GM12892 (cell line): ENCODE results near the gene UBE4B. TPM values are rescaled to one million over a fixed set of nuclear protein-coding genes. Genes with fewer than 3 reads are reported as not detected.
"Not testable (repeated sequence)": the region's sequence is repeated elsewhere in the genome, so short reads cannot be mapped to it uniquely, and the experiment has no call there.

Source experiments
- DNase-seq: peaks from one replicate; pipeline ENCODE4 v3.0.0; 2011; ENCODE audit not compliant: insufficient read length
- FAIRE-seq: peaks from 2 replicates; lab custom pipeline; 2011; peaks lifted over from hg19 to GRCh38; lab: Jason Lieb, UNC
- POLR2A ChIP-seq: IDR thresholded peaks from 2 replicates; pipeline ENCODE4 v1.6.1; 2011; ENCODE audit warnings: low read depth, low read length, control low read depth
- POLR2AphosphoS5 ChIP-seq: IDR thresholded peaks from 2 replicates; pipeline ENCODE4 v1.6.1; 2011; ENCODE audit warnings: low read depth, low read length, control low read depth
- TAF1 ChIP-seq: IDR thresholded peaks from 2 replicates; pipeline ENCODE4 v1.6.1; 2011; ENCODE audit warnings: low read depth, mild to moderate bottlenecking, control low read depth, low read length, borderline replicate concordance
- polyA plus RNA-seq: library from polyadenylated mRNA; unstranded; fragments of >200 nt; gene quantifications from one replicate; pipeline ENCODE4 v1.2.1, GENCODE V29; 2012; ENCODE audit warnings: missing spikeins, inconsistent platforms; ENCODE audit not compliant: missing spikeins

Gene UBE4B
- 18.7 TPM for polyA plus RNA-seq

DNA sequence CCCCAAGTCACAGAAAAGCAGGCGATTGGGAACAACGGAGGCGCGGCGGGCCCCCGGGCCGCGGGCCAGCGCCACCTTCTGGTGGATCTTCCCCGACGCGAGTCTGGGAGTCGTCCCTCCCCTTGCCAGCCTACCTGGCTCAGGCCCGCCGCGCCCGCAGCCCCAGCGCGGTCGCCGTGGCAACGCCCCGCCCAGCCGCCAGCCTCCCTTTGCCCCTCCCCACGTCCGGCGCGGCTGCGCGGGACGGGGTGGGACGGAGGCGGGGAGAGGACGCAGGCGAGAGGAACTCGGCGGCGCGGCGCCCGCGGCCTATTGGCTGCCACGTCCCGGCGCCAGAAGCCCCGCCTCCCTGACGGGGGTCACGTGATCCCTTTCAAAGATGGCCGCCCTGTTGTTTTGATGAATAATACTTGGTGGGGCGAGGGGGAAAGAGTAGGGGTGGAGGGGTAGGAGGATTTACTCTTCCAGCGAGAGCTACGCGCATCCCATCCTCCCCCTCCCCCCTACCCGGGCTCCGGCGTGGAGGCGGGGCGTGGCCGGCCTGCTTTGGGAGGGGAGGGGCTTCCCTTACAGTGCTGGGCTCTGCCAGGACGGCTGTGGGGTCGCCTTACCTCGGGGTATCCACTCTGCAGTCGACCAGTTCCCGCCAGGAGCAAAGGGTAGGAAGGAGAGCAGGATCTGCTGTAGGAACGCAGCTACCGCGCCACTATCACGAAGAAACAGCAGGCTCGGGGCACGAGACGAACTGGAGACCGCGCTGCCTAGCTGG lies at the start of gene UBE4B:
UBE4B (plus strand) TSS at position 369 of the 769 bp plus-strand sequence. CDS start 713 bp downstream, outside the sequence.
- 0 out of 2 replicates have a peak, but pooled peaks have one; percentile 18 for TF ChIP-seq POLR2AphosphoS5
- TF ChIP-seq POLR2A = no peak
- TF ChIP-seq TAF1 = 0 out of 2 replicates have a peak, but pooled peaks have one; percentile 29
- FAIRE-seq (peak; percentile 99), DNase-seq (peak; percentile 97)

DNA sequence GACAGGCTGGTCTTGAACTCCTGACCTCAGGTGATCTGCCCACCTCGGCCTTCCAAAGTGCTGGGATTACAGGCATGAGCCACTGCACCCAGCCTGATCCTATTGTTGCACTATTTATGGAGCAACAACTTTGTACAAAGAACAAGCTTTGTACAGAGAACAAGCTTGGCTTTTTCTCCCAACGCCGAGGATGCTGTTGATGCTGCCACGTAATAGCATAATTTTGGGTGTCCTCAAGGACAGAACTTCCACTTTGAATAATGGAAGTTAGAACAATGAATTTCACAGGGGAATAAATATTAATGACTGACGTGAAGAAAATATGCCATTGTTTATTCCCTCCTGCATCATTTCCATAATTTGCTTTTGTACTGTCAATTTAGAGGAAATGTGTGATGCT lies 48.5 kb upstream of the UBE4B start:
- FAIRE-seq = no peak
- no peak for TF ChIP-seq POLR2AphosphoS5
- no peak for TF ChIP-seq TAF1
- no peak for TF ChIP-seq POLR2A
- no peak for DNase-seq

DNA sequence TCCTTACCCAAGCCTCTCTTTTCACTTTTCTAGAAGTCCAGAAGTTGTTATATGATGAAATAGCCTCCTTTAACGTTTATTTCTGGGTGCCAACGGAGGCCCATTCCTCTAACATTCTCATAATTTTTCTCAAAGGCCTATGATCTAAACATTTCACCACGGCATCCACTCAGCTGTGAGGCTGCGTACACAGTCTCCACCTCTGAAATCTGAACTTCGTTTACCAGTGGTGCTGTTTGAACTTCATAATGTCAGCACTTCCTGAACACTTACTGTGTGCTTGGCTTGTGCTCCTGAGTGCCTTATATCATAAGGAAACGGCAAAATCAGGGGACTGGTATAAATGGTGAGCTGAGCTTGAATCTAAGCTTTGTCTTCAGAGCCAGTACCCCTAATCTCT lies 47.8 kb upstream of the UBE4B start:
- FAIRE-seq (no peak), DNase-seq (no peak)
- TF ChIP-seq TAF1 = no peak
- no peak for TF ChIP-seq POLR2A
- TF ChIP-seq POLR2AphosphoS5 = no peak

DNA sequence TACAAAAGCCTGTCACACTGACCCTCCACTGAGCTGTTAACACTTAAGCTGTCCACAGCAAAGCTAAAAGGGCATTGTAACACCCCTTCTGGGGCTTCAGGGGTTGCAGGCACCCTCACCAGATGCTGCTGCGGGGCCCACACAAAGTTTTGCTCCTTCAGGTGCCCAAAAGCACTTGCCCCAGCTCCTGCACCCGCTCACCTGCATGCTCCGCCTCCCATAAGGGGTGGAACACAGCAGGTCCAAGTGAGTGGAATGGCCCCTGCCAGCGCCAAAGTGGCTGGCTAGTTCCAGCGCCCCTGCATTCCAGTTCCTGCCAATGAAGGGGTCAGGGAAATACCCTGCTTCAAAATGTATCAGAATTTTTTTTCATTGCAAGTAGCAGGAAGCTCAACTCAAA lies 43.0 kb upstream of the UBE4B start:
- FAIRE-seq (no peak), DNase-seq (no peak)
- TF ChIP-seq TAF1 (no peak), POLR2A (no peak), POLR2AphosphoS5 (no peak)

DNA sequence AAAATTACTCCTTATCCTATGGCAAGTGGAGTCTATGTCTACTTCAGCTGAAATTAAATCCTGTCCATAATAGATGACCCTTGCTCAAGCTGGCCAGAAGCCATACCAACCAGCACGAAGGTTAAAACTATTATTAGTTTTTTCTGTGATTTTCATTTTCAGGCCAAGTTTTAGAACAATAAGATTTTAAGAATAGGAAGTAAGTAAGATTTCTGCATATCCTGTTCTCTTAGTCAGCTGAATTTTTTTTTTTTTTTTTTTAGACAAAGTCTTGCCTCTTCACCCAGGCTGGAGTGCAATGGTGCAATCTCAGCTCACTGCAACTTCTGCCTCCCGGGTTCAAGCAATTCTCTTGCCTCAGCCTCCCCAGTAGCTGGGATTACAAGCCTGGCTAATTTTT lies 41.8 kb upstream of the UBE4B start:
- DNase-seq (no peak), FAIRE-seq (no peak)
- TF ChIP-seq TAF1 = no peak
- no peak for TF ChIP-seq POLR2AphosphoS5
- TF ChIP-seq POLR2A = no peak

DNA sequence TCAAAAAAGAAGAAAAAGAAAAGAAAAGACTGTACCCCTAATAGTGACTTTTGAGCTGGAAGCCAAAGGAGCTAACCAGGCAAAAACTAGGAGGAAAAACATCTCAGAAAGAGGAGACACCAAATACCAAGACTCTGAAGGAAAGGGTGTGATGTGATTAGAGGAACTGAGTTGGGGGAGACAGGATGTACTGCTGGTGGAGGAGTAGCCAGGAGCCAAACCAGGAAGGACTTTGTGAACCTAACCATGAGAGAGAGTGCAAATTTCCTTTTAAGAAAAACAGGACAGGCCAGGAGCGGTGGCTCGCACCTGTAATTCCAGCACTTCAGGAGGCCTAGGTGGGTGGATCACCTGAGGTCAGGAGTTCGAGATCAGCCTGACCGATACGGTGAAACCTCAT lies 39.8 kb upstream of the UBE4B start:
- DNase-seq (no peak), FAIRE-seq (no peak)
- no peak for TF ChIP-seq TAF1
- no peak for TF ChIP-seq POLR2A
- no peak for TF ChIP-seq POLR2AphosphoS5

DNA sequence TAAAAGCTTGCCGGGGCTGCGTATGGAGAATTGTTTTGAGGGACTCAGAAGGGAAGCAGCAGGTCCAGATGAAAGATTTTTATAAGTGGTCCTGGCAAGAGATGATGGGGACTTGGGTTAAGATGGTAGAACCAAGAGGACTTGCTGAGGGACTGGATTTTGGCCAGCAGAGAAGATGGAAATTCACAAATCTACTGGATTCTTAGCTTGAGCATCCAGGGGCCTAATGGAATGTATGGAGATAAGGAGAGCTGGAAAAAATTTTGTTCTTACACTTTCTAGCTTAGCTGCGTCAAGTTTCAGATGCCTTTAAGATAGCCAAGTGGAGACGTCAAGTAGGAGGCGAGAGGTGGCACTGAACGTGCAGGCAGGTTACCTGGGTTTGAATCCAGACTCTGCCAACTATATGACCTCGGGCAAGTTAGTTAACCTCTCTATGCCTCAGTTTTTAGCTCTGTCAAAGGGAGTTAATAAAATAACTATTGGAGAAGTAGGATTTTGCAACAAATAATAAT lies 39.1 kb upstream of the UBE4B start:
- FAIRE-seq = no peak
- DNase-seq = no peak
- no peak for TF ChIP-seq POLR2A
- TF ChIP-seq POLR2AphosphoS5 = no peak
- no peak for TF ChIP-seq TAF1

DNA sequence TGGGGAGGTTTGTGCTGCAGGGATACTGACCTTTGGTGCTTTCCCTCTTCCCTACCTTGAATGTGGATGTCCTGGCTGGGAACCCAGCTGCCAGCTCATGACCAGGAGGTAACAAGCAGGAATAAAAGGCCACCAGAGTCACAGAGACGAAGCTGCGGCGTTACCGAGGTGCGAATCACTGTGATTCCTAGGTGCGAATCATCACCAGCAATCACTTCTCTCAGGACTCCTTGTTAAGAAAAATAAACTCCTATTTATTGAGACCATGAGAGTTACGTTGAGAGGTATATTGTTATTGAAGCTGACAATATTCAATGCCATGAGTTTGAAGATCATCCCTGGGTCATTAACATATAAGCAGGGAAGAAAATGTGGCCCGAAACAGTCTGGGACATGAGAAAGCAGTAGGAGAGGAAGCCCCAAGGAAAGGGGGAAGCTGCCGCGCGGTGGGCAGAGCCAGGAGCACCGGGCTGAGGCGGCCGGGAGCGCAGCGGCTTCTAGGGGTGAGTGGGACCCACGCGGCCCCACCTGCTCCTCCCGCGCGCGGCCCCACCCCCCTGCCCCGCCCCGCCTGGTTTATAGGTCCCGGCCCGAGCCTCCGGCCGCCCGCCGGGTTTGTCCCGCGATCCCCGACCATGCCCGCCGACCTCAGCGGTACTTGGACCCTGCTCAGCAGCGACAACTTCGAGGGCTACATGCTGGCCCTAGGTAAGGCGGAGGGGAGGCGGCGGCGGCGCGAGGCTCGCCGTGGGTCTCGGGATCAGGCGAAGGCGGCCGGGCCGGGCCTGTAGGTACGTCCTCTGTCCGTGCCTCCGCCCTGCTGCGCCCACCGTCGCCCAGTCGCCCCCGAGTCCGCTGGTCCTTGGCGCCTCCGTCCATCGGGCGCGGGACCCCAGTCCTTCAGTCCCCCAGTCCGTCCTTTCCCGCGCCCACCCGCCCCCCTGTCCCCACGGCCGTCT lies 35.9 kb upstream of the UBE4B start, which contains the start of gene RBP7:
RBP7 (plus strand) TSS at position 605 of the 959 bp plus-strand sequence; CDS start at position 636, 31 bp downstream.
- FAIRE-seq = no peak
- TF ChIP-seq POLR2AphosphoS5 (no peak), POLR2A (no peak), TAF1 (no peak)
- DNase-seq = peak; percentile 38

DNA sequence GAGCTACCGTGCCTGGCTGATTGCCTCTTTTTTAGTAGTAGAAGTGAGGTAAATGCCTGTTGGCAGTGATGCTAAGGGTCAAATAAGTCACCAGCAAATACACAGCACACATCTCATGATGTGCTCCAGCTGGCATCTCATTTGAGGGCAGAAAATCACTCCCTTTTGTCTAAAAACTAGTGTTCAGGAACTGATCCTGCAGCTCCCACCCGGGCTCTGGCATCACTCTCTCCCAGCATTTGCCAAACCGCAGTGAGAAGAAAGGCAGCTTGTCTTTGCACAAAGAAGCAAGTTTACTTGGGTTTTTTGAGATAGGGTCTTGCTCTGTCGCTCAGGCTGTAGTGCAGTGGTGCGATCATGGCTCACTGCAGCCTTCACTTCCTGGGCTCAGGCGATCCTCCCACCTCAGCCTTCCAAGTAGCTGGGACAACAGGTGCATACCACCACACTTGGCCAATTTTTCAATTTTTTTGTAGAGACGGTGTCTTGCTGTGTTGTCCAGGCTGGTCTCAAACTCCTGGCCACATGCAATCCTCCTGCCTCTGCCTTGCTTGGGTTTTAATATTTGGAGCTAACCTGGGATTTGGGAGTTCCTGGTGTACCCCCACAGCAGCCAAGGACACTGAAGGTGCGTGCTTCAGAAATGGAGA lies 31.6 kb upstream of the UBE4B start:
- FAIRE-seq = no peak
- no peak for DNase-seq
- TF ChIP-seq POLR2AphosphoS5 (no peak), POLR2A (no peak)

DNA sequence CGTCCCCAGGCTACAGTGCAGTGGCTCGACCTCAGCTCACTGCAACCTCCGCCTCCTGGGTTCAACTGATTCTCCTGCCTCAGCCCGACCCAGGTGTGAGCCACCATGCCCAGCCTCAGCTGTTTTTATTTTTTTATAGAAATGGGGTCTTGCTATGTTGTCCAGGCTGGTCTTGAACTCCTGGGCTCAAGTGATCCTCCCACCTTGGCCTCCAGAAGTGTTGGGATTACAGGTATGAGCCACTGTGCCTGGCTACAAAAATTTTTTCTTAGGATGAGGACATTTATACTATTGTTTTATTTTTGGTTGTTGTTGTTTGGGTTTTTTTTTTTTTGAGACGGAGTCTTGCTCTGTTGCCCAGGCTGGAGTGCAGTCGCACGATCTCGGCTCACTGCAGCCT lies 27.5 kb upstream of the UBE4B start:
- not testable (repeated sequence) for FAIRE-seq, DNase-seq

DNA sequence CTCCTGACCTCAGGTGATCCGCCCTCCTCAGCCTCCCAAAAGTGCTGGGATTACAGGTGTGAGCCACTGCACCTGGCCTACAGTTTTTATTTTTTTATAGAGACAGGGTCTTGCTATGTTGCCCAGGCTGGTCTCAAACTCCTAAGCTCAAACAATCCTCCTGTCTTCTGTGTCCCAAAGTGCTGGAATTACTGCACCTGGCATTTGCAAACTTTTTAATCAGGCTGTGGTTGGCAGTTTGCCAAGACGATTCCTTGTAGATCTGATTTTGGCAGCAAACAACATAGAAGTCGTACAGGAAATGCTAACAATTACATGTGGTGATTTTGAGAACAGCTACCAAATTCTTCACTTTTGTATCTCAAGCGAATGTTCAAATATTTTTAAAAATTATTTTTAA lies 25.6 kb upstream of the UBE4B start:
- TF ChIP-seq POLR2AphosphoS5 (no peak), POLR2A (no peak), TAF1 (no peak)
- no peak for FAIRE-seq
- no peak for DNase-seq

DNA sequence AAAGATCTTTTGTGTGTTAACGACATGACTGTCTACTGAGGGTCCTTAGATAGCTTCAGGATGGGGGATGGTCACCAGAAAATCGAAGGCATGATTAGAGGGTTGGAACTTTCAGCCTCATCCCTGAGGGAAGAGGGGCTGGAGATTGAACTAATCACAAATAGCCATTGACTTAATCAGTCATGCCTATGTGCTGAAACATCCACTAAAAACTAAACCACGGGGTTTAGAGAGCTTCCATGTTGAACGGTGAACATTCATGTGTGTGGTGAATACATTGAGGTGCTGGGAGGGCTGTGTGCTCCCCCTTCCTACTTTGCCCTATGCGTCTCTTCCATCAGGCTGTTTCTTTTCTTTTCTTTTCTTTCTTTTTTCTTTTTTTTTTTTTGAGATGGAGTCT lies 18.7 kb upstream of the UBE4B start:
- DNase-seq (no peak), FAIRE-seq (no peak)
- TF ChIP-seq TAF1 = no peak
- TF ChIP-seq POLR2AphosphoS5 = no peak
- no peak for TF ChIP-seq POLR2A
